HG02610 (cell line): Measurements from ENCODE around the gene TOR2A.
"Not testable (repeated sequence)": the region's sequence is repeated elsewhere in the genome, so short reads cannot be mapped to it uniquely, and the experiment has no call there.

Experiments used
- ATAC-seq: cut with Tn5 transposase; IDR thresholded peaks from one replicate; pipeline ENCODE4 v1.9.1; 2021; ENCODE audit warnings: mild to moderate bottlenecking, moderate library complexity; ENCODE audit not compliant: unreplicated experiment

Gene TOR2A

DNA sequence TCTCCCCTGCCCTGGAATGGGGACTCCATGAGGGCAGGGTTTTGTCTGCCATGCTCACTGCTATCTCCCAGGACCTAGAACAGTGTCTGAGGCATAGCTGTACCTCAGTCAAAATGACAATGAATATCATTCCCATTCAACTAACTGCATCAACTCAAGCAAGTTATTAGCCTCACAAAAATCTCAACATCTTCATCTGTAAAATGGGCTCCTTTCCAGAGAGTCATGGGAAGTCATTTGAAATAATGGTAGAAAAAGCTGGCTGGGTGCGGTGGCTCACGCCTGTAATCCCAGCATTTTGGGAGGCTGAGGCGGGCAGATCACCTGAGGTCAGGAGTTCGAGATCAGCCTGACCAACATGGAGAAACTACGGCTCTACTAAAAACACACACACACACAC lies 34.0 kb upstream of the TOR2A start:
- no peak for ATAC-seq

- no peak for ATAC-seq
Measured at GRCh38 chr9:127768698-127769097, 33.6 kb upstream of the TOR2A start.

- no peak for ATAC-seq
Measured at GRCh38 chr9:127767909-127768331, 32.8 kb upstream of the TOR2A start.

DNA sequence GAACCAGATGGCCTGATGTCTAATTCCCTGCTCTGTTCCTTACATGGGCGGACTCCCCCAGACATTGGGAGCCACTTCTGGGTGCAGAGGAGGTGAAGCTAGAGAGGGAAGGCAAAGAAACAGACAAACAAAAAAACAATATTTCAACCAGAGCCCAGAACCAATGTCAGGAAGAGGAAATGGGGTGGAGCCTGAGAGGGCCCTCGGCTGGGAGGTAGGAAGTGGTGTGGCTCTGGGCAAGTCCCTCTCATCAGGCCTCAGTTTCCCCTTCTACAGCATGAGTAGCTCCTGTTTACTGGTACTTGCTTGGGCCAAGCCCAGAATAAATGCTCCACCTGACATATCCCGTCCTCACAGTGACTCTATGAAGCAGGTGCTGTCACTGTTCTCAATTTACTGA lies 32.3 kb upstream of the TOR2A start:
- no peak for ATAC-seq

- no peak for ATAC-seq
Measured at GRCh38 chr9:127765418-127765817, 30.3 kb upstream of the TOR2A start.

- no peak for ATAC-seq
Measured at GRCh38 chr9:127763918-127764384, 28.9 kb upstream of the TOR2A start.

GRCh38 chr9:127762111-127762676 lies 27.1 kb upstream of the TOR2A start:
- ATAC-seq = no peak

DNA sequence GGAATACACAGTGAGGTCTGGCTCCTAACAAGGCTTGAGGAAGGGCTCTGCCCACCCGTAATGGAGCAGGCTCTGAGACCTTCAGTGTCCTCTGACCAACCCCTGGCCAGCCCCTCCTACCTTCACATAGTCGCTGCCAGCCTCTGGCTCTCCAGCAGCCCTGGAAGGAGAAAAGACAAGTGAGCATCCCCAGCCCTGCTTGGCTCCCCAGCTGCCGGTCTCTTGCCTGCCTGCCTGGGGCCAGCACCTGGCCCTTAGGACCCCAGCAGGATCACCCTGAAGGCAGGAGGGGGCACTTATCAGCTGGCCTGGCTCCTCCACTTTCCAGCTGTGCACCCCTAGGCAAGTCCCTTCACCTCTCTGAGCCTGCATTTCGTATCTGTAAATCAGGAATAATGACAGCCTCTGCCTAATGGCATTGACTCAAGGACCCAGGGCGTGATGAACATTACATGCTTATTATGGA lies 26.4 kb upstream of the TOR2A start:
- no peak for ATAC-seq

GRCh38 chr9:127761061-127761460 lies 26.0 kb upstream of the TOR2A start:
- ATAC-seq = no peak

DNA sequence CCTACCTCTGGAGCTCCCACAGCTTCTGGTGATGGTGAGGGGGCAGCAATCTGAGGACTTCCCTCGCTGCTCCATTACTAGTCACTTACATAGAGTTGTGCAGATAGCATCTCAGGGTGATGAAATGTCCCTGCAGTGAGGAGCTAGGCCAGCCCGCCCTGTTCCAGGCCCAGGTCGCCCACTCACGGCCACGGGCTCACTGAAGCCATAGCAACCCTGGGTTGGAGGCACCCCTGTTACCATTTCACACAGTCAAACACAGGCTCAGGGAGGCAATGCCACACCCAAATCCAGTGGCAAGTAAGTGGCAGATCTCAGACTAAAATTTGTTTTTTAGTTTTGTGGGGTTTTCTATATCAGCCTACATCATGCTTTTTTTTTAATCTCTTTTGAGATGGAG lies 23.7 kb upstream of the TOR2A start:
- ATAC-seq = no peak

DNA sequence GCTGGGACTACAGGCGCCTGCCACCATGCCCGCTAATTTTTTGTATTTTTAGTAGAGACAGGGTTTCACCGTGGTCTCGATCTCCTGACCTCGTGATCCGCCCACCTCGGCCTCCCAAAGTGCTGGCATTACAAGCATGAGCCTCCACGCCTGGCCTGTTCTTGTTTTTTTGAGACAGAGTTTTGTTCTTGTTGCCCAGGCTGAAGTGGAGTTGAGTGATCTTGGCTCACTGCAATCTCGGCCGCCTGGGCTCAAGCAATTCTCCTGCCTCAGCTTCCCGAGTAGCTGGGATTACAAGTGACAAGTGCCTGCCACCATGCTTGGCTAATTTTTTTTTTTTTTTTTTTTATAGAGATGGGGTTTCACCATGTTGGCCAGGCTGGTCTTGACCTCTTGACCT lies 21.7 kb upstream of the TOR2A start:
- not testable (repeated sequence) for ATAC-seq

DNA sequence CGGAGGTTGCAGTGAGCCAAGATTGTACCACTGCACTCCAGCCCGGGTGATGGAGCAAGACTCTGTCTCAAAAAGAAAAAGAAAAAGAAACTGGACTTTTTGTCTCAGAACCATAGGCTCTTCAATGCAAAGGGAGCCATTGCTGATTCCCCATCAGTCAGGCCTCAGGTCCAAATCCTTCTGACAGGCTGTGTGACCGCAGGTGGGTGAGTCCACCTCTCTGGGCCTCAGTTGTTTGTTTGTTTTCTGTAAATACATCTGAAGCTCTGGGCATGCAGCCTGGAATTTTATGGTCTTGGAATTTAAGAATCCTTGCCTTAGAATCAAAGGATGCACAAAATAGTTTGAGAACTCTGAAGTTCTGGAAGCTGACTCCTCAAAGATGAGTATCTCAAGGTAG lies 21.1 kb upstream of the TOR2A start:
- no peak for ATAC-seq

GRCh38 chr9:127755061-127756060 lies 20.3 kb upstream of the TOR2A start:
- ATAC-seq = no peak

DNA sequence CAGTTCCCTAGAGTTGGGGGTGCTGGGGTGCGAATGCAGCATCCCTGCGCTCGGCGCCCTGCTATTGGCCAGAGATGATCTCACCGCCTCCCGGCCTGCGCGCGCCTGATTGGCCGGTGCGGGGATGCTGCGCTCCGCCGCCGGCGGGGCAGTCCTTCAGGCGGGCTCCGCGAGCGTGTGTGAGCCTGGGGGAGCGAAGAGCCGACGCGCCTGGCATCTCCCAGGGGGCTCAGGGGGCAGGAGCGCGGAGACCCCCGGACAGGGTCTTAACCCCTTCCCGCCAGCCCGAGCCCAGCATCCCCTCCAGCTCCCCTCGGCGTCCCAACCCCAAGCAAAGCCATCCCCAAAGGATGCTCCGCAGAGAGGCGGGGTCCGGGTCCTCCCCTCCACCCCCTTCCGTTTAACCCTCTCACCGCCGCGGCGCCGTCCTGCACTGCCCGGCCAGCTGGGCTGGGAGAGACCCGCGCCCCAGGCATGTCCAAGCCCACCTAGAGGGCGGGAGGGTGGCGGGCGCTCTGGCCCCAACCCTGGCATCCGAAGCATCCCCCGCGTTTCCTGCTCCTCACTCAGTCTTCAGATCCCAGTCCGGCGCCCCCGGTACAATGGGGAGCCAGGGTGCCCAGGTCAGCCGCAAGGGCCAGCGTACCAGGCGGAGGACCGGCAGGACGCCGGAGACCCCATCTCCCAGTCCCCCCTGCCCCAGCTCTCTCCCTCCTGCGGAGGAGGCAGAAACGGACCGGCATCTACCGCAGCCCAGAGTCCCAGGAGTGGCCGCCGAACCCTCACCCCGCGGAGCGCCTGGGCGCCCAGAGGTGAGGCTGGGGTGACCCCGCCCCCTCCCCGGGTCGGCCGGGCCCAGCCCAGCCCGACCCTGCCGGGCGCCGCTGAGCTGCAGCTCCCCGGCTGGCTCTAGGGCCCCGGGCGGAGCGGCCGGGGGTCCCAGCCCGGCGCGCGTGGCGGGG lies 19.3 kb upstream of the TOR2A start:
- no peak for ATAC-seq

- ATAC-seq = no peak
Measured at GRCh38 chr9:127753622-127754021, 18.5 kb upstream of the TOR2A start.

DNA sequence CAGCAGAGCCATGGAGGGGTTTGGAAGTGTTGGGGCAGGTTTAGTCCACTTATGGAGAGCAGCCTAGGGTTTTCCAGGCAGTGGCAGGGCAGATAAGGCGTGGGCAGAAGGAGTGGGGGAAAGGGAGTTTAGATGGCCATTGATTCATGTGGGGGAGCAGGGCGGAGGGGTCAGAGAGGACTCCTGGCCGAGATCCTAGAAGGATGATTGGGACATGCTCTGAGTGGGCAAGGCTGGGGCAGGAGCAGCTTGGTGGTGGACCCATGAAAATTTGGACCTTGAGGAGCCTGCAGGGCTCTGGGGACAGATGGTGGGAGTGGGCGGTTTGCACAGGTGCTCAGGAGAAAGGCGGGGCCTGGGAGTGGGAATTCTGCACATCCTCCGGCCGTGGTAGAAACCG lies 18.1 kb upstream of the TOR2A start:
- no peak for ATAC-seq

GRCh38 chr9:127751269-127752054 lies 16.4 kb upstream of the TOR2A start:
- ATAC-seq = no peak

DNA sequence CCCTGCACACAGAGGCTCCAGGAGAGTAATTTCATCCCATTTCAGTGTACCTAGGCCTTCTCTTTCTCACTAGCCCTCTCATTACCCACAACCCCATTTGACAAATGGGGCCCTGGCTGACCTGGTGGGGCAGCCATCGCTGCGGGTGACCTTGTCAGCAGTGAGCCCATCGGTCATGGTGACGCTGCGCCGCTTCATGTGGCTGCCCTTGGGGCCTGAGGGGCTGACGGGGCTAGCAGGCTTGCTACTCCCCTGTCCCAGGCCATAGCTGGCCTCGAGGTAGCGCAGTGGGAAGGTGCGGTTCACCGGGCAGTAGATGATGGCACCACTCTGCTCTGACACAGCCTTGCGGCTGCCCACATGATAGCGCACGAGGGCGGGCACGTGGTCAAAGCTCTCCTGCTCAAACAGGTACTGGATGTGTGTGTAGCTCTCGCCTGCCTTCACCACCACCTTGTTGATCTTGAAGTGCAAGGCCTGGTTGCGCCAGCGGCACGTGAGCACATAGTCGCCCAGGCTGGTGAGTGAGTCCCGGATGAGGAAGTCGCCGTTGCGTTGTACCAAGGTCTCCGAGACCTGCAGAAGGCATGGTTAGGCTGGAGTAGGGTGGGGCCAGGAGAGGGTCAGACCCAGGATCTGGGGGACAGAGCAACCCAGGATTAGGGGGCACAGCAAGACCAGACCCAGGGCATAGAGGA lies 14.1 kb upstream of the TOR2A start:
- ATAC-seq = no peak

GRCh38 chr9:127746959-127747569 lies 12.0 kb upstream of the TOR2A start:
- no peak for ATAC-seq
